Measurements from ENCODE around the gene NAP1L4. TPM values are rescaled to one million over a fixed set of nuclear protein-coding genes. Genes with fewer than 3 reads are reported as not detected.
"Not testable (repeated sequence)": the region's sequence is repeated elsewhere in the genome, so short reads cannot be mapped to it uniquely, and the experiment has no call there.

NAP1L4 gene
- total RNA-seq, 1 donor from 2014 or later: 129 TPM

DNA sequence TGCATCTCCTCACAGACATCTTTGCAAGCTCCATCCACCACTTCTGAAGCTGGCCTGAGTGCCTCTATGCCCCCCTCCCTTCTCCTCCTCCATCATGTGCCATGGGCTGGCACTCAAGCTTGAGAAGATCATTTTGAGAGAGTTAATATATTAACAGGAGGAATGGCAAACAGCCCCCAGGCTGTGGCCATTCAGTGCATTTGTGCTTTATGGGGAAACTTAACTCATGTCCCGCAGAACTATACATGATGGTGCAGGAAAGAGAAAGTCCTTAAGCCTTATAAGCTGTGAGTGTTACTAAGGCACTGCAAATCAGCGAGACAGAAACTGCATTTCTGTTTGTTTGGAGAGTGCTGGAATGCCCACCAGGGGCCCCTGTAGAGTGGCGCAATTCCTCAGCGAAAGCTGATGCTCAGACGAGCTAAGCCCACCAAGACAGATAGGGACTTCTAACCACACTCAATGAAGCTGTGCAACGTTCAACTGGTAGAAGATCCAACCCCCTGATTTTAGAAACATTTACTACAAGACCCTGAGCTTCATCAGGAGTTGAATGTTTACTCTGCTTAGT, 36.1 kb downstream of the NAP1L4 start:
- DNase-seq: no peak

DNA sequence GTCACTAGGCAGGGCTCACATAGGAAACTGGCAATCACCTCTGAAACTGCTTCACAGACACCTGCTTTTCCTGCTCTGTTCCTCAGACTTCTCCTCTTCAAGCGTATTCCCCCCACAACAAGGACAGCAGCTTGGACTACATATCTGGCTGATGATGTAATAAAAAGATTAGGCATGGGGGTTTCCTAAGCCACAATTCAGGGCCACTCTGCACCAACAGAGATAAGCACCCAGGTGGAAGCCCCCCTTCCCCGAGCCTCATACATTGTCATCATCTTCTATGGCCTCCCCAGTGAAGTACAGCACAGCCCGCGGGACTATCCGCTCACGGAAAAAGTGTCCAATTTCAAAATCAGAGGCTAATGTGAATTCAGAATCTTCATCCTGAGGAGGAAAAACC, 37.9 kb downstream of the NAP1L4 start:
- no peak for DNase-seq

DNA sequence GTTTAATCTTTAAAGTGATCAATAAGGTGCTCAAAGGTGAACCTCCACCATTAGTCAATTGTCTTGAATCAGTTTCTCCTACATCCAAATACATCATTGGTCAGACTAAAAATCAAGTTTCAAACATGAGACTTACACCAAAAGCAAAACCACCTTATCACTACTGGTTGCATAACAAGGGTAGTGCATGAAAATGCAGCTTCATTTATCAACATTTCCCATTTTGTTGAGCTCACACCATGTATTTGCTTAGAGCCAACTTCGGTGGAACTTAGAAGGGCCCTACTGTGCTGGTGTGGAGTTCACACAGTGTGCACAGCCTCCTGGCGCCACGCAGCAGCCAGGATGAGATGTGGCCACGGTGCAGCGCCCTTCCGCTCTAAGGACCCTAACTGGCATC, 39.8 kb downstream of the NAP1L4 start:
- DNase-seq: no peak

DNA sequence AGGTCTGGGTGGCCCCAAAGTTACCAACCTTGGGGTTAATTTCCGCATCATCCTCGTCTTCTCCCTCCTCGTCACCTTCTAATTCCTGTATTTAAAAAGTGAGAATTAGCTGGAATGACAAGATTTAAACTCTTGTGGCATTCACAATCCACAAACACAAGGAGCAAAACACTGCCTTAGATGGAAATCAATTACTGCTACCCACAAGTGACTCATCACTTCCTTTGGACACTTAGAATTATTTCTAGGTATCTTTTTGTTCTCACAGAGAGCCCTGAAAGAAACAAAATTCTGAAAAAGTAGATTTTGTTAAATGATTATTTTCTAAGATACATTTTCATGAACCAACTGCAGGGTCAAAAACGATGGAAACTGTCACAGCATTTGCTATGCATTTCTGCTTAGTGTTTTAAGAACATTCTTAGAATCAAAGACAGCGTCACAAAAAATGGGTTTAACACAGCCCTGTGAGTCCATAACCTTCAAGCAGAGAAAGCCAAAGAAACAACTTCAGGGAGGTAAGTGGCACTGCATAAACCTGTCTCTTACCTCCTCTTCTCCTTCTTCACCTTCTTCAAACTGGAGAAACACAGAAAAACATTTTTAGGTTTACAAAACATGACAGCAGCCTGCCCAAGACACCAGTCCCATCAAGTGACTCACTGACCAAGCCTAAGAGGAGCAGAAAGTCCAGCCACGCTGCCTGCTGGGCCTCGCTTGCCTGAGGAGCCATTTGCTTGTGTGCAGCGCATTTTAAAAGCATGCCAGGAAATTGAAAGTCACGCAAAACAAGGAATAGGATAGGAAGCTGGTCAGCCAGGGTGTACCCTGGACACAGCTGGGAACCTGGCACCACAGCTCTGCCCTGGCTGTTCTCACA, 40.7 kb downstream of the NAP1L4 start:
- no peak for DNase-seq

DNA sequence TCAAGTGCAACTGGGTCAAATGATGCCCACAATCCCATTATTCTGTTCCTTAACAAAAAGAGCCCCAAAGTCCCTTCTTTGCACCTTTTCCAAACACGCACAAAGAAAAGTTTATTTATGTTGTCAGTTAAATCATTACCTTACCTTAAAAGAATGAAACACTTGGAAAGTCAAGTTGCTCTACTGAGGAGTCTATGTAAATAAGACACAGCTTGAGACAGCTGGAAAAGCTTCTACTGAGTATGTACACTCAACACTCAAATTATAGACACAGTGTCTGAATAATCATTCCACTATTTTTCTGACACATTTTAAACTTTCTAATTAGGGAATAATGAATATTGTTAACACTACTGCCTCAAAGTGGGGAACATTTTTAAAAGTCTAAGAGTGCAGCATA, 41.3 kb downstream of the NAP1L4 start:
- no peak for DNase-seq

DNA sequence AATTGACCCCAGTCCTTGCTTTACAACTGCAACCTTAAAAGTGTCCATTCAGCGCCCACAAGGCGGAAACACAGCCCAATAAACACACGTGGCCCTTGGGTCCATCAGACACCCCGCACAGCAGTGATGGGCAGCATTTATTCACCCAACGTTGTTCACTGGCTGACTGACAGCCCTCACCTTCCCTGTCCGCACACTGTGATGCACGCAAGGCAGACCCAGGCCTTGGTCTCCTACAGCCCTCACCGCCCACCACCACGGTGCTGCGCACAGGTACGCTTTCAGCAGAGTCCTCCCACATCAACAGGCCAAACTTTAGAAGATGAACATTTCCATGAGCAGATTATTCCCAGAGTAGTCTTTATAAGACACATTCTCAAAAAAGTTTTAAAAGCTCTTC, 42.2 kb downstream of the NAP1L4 start:
- no peak for DNase-seq

DNA sequence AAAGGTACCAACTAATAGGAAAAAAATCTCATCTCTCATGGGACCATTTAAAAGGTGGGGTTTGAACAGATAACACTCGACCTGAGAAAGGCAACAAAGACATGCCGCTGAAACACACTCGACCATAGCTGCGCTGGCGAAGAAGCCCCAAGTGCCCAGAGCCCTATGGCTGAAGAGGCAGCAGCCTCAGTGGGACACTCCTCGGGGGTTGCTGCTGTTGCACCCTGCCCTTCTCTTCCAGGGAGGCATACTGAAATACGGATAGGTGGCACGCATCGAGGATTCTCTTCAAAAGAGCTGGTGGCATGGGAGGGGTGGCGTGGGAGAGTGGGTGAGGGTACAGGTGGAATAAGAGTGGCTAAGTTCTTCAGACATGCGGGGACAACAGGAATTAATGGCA, 44.4 kb downstream of the NAP1L4 start:
- no peak for DNase-seq

DNA sequence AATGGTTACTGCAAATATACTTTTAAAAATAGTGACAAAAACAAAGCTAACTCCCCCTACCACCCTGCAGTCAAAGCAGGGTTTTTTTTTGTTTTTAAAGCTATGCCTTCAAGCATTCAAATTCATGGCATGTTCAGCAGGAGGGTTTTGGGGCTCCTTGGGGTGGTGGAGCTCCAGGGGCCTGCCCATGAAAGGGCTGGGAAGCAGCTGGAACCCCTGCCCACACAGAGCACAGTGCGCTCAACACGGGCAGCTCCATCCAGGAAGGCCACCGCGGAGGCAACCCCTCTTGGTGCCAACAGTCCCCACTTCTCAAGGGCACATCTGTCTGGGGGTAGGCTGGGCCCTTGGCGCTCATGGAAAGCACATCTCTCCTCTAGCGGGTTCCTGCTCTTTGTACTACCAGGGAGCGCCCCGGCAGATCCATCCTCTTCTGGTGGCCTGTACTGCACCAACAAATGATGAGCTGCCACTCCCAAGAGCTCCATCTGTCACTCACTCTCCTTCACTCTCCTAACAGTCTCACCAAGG, 46.3 kb downstream of the NAP1L4 start:
- no peak for DNase-seq

DNA sequence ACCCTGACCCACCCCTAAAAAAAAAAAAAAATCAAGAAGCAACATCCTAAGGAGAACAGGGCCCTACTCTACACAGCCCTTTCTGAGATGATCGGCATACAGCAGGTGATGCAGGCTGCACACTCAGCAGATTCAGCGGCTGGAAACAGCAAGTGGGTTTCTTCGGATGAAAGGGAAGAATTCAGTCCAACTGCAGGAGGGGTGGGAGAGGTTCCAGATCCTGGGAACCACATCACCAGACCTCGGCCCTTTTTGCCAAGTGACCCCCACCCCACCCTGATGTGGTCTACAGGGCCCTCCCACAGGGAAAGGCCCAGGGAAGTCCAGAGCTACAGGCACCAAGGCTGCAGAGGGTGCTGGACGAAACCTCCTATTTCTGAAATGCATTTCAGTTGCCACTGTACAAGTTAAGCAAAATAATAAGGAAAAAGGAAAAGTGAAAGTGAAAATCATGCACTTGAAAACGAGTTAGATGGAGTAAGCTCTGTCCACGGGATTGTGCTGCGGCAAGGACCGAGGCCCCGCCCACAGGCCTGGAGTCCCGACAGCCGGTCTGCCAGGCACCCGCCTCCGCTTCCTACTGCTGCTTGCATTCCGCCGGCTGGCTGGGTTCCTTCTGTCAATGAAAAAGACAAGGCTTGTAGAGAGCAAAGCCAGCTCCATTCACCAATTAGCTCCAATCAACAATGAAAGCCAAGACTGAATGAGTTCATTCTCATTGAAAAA, 46.9 kb downstream of the NAP1L4 start:
- peak; percentile 65 for DNase-seq

DNA sequence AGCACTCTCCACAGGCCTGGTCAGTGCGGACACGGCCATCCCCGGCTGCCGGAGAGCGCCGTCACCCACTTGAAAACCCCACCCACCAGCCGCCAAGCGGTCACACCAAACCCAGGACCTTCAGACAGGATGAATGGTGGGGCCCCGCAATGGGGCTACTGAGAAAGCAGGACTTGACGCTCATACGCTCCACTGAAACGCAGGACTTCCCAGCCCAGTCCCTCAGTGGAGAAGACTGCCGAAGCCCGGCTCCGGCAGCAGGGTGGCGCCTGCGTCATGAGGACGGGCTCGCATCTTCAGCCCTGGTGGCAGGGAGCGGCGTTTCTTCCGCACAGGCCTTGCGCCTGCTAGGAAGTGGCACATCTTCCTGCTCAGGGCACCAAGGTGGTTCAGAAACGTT, 47.6 kb downstream of the NAP1L4 start:
- no peak for DNase-seq

DNA sequence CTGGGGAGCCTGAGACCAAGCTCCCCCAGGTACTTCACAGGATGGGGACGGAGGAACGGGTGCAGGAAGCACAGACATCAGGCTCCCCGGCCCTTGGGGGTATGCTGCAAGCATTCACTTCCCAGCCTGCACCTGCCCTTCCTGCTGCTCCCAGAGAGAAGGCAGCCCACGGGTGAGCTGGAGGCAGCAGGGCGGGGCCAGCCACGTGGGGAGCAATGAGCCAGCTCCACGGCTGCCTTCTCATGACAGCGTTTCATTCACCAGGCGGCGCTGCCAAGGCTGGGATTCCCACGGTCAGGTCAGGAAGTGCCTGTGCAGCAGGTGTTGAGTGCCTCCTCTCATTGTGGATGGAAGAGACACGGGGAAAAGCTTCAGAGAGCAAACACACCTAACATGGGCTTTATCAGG, 48.4 kb downstream of the NAP1L4 start:
- DNase-seq: no peak

DNA sequence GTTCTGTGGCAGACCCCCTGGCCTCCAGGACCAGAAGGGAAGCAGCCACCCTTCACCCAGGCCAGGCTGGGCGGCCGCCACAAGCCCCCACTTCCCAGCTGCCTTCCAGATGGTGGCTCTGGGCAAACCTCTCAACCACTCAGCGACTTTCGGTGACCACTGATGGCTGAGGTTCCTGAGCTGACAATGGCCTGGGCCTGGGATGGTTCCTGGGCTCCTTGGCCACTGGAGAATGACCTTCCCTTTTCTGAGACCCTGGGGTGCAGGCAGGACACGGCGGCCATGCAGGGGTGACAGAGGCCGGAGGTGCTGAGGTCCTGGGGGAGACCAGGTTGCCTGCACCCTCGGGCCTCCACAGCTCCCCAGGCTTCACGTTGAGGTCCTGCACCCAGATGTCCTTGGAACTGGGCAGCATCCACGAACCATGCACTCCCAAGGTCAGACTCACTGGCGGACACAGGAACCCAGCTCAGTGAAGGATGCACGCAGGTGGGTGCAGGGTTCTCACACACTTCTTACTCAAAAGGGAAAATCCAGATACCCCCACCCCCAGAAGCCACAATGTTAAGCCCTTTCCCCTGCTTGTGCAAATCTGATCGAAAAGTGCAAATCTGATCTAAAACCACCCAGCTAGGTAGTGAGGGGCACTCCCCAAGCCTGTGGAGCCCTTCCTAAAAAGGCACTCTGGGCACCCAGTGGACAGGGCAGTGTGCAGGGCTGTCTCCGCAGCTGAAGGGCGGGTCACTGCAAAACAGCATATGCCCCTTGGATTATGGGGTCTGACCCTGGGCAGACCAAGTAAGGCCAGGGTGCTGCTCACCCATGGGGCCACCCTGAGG, 49.0 kb downstream of the NAP1L4 start:
- DNase-seq: no peak

DNA sequence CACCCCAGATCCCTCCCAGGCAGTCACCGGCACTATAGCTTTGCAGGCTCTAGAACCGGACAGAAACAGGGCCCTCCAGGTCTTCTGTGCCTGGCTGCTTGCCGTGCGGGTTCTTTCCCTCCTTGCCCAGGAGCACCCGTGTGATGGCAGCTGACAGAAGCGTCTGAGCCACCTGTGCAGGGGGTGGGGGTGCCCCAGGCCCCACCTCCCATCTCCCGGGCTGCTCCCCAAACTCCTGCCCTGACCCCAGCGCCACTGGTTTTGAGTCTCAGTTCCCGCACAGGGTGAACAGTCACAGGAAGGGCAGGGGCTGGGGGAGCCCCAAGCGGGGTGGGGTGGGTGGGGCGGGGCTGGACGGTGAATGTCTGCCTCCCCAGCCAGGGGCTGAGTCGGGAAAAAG, 49.7 kb downstream of the NAP1L4 start:
- no peak for DNase-seq

DNA sequence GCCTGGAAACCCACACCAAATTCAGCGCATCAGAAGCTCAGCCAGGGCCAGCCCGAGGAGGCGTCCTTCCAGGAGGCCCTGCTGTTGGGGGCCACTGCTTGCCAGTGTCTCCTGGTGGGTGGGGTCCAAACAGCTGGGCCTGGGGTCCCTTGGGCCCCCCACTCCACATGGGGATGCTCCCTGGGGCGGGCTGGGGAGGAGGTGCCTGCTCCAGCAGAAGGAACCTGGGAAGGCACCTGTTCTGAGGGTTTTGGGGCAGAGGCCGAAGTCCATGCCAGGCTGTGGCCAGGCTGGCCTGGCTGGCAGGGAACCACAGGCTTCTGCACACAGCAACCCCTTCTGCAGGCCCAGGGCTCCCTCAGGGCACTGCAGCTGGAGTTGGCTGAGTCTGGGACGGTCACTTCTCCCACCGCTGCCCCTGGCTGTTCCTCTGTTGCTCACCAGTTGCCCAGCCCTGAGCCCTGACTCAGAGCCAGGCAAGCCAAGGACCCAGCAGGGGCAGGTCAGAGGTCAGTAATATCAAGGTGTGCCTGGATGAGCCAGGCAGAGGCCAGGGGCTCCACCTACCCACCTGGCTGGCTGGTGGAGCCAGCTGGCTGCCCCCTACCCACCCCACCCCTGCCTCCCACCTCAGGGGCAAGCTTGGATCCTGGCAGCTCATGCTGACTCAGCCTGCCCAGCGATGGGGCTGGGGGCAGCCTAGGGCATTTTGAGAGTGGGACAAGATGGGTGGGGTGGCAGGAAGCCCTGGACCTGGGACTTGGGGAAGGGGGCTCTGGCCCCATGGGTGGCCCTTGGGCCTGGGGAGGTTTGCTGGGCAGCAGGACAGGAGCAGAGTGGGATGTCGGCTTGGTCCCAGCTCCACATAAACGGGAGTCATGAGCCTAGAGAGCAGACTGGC, 51.0 kb downstream of the NAP1L4 start:
- DNase-seq: no peak

DNA sequence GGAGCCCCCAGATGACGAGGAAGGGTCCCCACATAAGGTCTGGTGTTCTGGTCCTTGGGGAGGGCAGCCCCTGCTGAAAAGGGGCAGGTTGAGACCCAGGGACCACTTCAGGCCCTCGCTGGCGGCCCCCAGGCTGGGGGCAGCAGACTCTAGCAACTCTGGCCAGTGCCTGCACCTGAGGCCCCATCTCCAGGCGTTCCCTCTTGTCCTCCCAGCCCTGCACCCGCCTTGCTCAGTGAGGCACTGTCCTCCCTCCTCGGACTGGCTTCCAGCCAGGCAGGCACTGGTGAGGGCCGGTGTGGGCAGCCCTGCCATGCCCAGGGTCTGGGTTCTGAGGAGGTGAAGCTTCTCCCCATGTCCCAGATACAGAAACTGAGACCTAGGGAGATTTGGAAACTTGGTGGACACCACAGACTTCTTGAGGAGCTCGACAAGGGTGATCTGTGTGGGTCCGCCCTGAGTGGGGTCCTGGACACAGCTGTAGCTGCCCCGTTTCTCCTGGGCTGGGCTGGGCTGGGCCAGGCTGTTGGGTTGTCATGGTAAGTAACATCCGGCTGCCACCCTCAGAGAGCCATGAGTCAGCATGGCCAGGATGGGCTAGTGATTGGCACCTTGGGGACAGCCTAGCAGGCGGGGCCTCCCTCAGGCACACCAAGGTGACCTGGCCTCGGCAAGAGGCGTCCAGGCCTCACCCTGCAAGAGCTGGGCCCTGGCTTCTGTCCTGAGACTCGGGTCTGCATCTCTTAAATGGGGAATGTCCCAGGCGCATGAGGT, 51.8 kb downstream of the NAP1L4 start:
- DNase-seq: no peak

DNA sequence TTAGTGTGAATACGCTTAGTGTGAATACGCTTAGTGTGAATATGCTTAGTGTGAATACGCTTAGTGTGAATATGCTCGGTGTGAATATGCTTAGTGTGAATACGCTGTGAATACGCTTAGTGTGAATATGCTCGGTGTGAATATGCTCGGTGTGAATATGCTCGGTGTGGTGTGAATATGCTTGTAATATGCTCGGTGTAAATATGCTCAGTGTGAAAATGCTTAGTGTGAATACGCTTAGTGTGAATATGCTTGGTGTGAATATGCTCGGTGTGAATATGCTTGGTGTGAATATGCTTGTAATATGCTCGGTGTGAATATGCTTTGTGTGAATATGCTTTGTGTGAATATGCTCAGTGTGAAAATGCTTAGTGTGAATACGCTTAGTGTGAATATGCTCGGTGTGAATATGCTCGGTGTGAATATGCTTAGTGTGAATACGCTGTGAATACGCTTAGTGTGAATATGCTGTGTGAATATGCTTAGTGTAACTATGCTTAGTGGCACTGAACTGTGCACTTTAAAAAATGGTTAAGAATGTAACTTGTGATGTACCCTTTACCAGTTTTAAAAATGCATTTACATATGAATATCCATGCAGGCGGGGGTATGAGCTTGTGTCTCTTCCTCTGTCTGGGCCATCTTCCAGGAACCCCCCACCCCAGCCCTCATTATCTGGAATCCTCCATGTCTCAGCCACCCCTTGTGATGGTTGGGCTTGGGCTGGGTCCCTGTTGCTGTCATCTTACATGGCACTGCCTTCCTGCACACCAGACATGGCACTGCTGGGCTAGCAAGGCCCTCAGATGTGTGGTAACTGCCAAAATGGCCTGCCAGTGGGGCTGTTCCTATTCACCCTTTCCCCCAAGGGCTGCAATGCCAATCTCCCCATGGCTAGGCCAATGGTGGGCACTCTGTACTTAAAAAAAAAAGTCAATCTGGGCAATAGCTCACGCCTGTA, 53.4 kb downstream of the NAP1L4 start:
- DNase-seq: not testable (repeated sequence)

DNA sequence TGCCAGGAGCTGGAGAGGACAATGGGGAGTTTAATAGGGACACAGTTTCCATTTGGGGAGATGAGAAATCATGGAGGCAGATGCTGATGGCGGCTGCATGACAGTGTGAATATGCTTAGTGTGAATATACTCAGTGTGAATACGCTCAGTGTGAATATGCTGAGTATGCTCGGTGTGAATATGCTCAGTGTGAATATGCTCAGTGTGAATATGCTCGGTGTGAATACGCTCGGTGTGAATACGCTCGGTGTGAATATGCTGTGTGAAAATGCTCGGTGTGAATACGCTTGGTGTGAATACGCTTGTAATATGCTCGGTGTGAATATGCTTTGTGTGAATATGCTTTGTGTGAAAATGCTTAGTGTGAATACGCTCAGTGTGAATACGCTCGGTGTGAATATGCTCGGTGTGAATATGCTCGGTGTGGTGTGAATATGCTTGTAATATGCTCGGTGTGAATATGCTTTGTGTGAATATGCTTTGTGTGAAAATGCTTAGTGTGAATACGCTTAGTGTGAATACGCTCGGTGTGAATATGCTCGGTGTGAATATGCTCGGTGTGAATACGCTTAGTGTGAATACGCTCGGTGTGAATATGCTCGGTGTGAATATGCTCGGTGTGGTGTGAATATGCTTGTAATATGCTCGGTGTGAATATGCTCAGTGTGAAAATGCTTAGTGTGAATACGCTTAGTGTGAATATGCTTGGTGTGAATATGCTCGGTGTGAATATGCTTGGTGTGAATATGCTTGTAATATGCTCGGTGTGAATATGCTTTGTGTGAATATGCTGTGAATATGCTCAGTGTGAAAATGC, 54.3 kb downstream of the NAP1L4 start:
- not testable (repeated sequence) for DNase-seq

DNA sequence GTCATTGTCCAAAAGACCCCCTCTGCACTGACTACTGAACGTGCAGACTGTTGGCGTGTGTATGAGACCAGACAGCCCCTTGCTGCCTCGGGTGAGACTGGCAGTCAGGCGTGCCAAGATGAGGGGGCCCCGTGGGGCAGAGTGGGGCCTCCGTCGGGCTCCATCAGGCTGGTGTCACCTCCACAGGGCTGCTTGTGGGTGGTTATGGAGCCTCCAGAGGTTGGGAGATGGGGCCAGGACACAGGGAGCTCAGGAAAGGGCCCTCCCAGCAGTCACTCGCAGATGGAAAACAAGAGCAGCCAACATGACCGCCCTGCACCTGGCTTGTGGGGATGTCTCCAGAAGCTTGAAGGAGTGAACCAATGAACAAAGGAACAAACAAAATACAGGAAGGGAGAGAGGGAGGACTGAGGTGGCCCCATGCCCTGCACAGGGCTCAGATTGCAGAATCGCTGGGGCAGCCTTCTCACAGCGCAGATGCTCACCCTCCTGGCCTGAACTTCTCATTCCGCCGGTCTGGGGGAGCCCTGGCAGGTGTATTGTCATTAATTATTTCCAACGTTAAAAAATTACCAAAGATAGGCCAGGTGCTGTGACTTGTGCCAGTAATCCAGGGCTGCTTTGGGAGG, 57.4 kb downstream of the NAP1L4 start:
- no peak for DNase-seq

Data from skin of body (tissue), 2 donors.